Measurements from ENCODE around the gene RAB32. TPM values are rescaled to one million over a fixed set of nuclear protein-coding genes. Genes with fewer than 3 reads are reported as not detected.

Gene RAB32
- total RNA-seq, result 10 to 100 TPM in 1 of 2 donors, 1 to 10 TPM in 1; 7.3 to 17.9 TPM

GRCh38 chr6:146543211-146543939 is at the start of gene RAB32:
TSS of gene RAB32 (plus strand) at chr6:146543833. CDS start at chr6:146543872, 39 bp downstream.
- Histone ChIP-seq H3K36me3 (replicated peaks in 1 of 2; ENCODE audit: insufficient read depth in 1 of 2, low read depth in 2 of 2) (no peaks in the 10 kb centered on the region), H3K4me1 (peaks cover 31% of the 10 kb centered on the region), H3K4me3 (peak within 1 kb of the TSS; percentile 39 to 42), H3K9me3 (no peaks in the 10 kb centered on the region), H3K27me3 (no peaks in the 10 kb centered on the region), H3K27ac (peak within 1 kb of the TSS; percentile 85 to 94 (median 91))
- TF ChIP-seq CTCF (IDR thresholded peaks at IDR 0.05) (peak; percentile 58 to 76 (median 60)), POLR2A (IDR thresholded peaks at IDR 0.05) (peak; percentile 58 to 73 (median 59))
- 2 to 7% methylated on average over 33 to 70 of the region's 86 CpGs for WGBS, 2 donors
- DNase-seq, result peak; percentile 91 to 94 (median 92)
- intact Hi-C loops (cut with DNase I), result no loop called here
- ATAC-seq, result peak; percentile 94

- no peaks in the 10 kb centered on the region for H3K4me1 ChIP-seq
- no peaks in the 10 kb centered on the region for H3K27me3 ChIP-seq
- ATAC-seq (no peak), DNase-seq (no peak)
- no peaks in the 10 kb centered on the region for H3K9me3 ChIP-seq
- TF ChIP-seq POLR2A (IDR thresholded peaks at IDR 0.05), result no peak
- no peak for TF ChIP-seq CTCF (IDR thresholded peaks at IDR 0.05)
- intact Hi-C loops (cut with DNase I), result no loop called here
- H3K4me3 ChIP-seq, result no peak overlapping the region
- H3K27ac ChIP-seq, result no peak overlapping the region
- WGBS, 2 donors, result 49 to 57% methylated on average over 4 of the region's 4 CpGs
- H3K36me3 ChIP-seq (replicated peaks in 1 of 2; ENCODE audit: insufficient read depth in 1 of 2, low read depth in 2 of 2), result no peaks in the 10 kb centered on the region
Observed at GRCh38 chr6:146498309-146498708, 45.3 kb upstream of the RAB32 start.

- DNase-seq (no peak), ATAC-seq (no peak)
- intact Hi-C loops (cut with DNase I), result no loop called here
- no peaks in the 10 kb centered on the region for H3K4me1 ChIP-seq
- no peaks in the 10 kb centered on the region for H3K9me3 ChIP-seq
- WGBS, 2 donors, result 69 to 73% methylated on average over 1 of the region's 1 CpG
- no peak overlapping the region for H3K27ac ChIP-seq
- no peak overlapping the region for H3K4me3 ChIP-seq
- no peaks in the 10 kb centered on the region for H3K27me3 ChIP-seq
- TF ChIP-seq POLR2A (IDR thresholded peaks at IDR 0.05), result no peak
- no peak for TF ChIP-seq CTCF (IDR thresholded peaks at IDR 0.05)
- H3K36me3 ChIP-seq (replicated peaks in 1 of 2; ENCODE audit: insufficient read depth in 1 of 2, low read depth in 2 of 2), result no peaks in the 10 kb centered on the region
Observed at GRCh38 chr6:146503096-146503495, 40.5 kb upstream of the RAB32 start.

- Histone ChIP-seq H3K4me1 (no peaks in the 10 kb centered on the region), H3K9me3 (no peaks in the 10 kb centered on the region), H3K36me3 (replicated peaks in 1 of 2; ENCODE audit: insufficient read depth in 1 of 2, low read depth in 2 of 2) (no peaks in the 10 kb centered on the region), H3K27ac (no peak overlapping the region), H3K4me3 (no peak overlapping the region), H3K27me3 (no peaks in the 10 kb centered on the region)
- TF ChIP-seq POLR2A (IDR thresholded peaks at IDR 0.05) (no peak), CTCF (IDR thresholded peaks at IDR 0.05) (no peak)
- ATAC-seq (no peak), DNase-seq (no peak)
- 63 to 75% methylated on average over 5 to 7 of the region's 7 CpGs for WGBS, 2 donors
- intact Hi-C loops (cut with DNase I), result no loop called here
Observed at GRCh38 chr6:146515212-146515611, 28.4 kb upstream of the RAB32 start.

GRCh38 chr6:146526192-146526591 is 17.4 kb upstream of the RAB32 start:
- ATAC-seq, result no peak
- no peak overlapping the region for H3K4me3 ChIP-seq
- H3K9me3 ChIP-seq, result no peaks in the 10 kb centered on the region
- no peaks in the 10 kb centered on the region for H3K36me3 ChIP-seq (replicated peaks in 1 of 2; ENCODE audit: insufficient read depth in 1 of 2, low read depth in 2 of 2)
- intact Hi-C loops (cut with DNase I), result no loop called here
- H3K27me3 ChIP-seq, result no peaks in the 10 kb centered on the region
- H3K4me1 ChIP-seq, result no peaks in the 10 kb centered on the region
- H3K27ac ChIP-seq, result no peak overlapping the region
- TF ChIP-seq CTCF (IDR thresholded peaks at IDR 0.05) (no peak), POLR2A (IDR thresholded peaks at IDR 0.05) (no peak)
- no peak for DNase-seq
